GM21619 (cell line): ENCODE data around the gene COPB2.

Experiments
- ATAC-seq: cut with Tn5 transposase; IDR thresholded peaks from one replicate; pipeline ENCODE4 v1.9.1; 2021; ENCODE audit not compliant: unreplicated experiment

The COPB2 gene

DNA sequence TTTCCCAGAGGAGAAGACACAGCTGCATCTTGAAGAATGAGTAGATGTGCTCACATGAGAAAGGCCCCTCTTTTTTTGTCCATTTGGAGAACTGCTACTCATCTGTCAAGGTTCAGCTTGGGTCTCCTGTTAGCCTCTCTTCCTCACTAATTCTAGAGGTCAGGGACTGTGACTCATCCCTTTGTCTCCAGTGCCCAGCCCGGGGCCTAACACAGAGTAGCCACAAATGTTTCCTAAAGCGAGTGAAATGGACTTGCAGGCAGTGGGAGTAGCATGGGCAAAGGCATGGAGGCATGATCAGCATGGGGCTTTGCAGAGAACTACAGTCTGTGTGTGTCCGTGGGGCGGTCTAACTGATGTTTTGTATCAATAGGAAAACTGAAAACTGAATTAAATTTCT is 79.6 kb downstream of the COPB2 start:
- ATAC-seq: no peak

GRCh38 chr3:139309061-139309591 is 80.3 kb downstream of the COPB2 start:
- no peak for ATAC-seq

GRCh38 chr3:139308560-139308959 is 80.9 kb downstream of the COPB2 start:
- no peak for ATAC-seq

- no peak for ATAC-seq
Measured at GRCh38 chr3:139307601-139308555, 81.6 kb downstream of the COPB2 start.
